Measurements from ENCODE around the gene CADPS2.

Gene CADPS2

GRCh38 chr7:122312789-122313188, 573.5 kb downstream of the CADPS2 start:
- no peak for TF ChIP-seq MAX (IDR thresholded peaks at IDR 0.05)
- no peak for TF ChIP-seq RAD21 (IDR thresholded peaks at IDR 0.05; ENCODE audit: low read depth)
- TF ChIP-seq ZBTB7A (IDR thresholded peaks at IDR 0.05; ENCODE audit: low read depth) = no peak
- no peak for TF ChIP-seq NFIC (IDR thresholded peaks at IDR 0.05)
- no peak for TF ChIP-seq TEAD4 (IDR thresholded peaks at IDR 0.05)
- no peak for TF ChIP-seq USF1 (IDR thresholded peaks at IDR 0.05)
- TF ChIP-seq YY1 (IDR thresholded peaks at IDR 0.05; ENCODE audit: low read depth) = no peak
- no peak for TF ChIP-seq TAF1 (IDR thresholded peaks at IDR 0.05; ENCODE audit: low read depth)
- TF ChIP-seq TCF12 (IDR thresholded peaks at IDR 0.05; ENCODE audit: low read depth) = no peak

GRCh38 chr7:122311734-122312450, 574.4 kb downstream of the CADPS2 start:
- TF ChIP-seq EGR1 (IDR thresholded peaks at IDR 0.05) = no peak
- TF ChIP-seq TCF12 (IDR thresholded peaks at IDR 0.05; ENCODE audit: low read depth) = no peak
- no peak for TF ChIP-seq EP300 (IDR thresholded peaks at IDR 0.05; ENCODE audit: borderline replicate concordance)
- no peak for TF ChIP-seq TAF1 (IDR thresholded peaks at IDR 0.05; ENCODE audit: low read depth)
- no peak for TF ChIP-seq YY1 (IDR thresholded peaks at IDR 0.05; ENCODE audit: low read depth)
- no peak for TF ChIP-seq CEBPB (IDR thresholded peaks at IDR 0.05)
- TF ChIP-seq RAD21 (IDR thresholded peaks at IDR 0.05; ENCODE audit: low read depth) = no peak
- TF ChIP-seq REST (IDR thresholded peaks at IDR 0.05; ENCODE audit: low read depth) = no peak
- TF ChIP-seq CREB1 (IDR thresholded peaks at IDR 0.05; ENCODE audit: low read depth) = no peak
- TF ChIP-seq MAX (IDR thresholded peaks at IDR 0.05) = no peak
- no peak for TF ChIP-seq FOXM1 (IDR thresholded peaks at IDR 0.05; ENCODE audit: borderline replicate concordance, low read depth)
- TF ChIP-seq ZBTB7A (IDR thresholded peaks at IDR 0.05; ENCODE audit: low read depth) = no peak

- TF ChIP-seq FOXM1 (IDR thresholded peaks at IDR 0.05; ENCODE audit: borderline replicate concordance, low read depth) (no peak), YY1 (IDR thresholded peaks at IDR 0.05; ENCODE audit: low read depth) (no peak), TAF1 (IDR thresholded peaks at IDR 0.05; ENCODE audit: low read depth) (no peak), TEAD4 (IDR thresholded peaks at IDR 0.05) (no peak), NFIC (IDR thresholded peaks at IDR 0.05) (no peak), ZBTB7A (IDR thresholded peaks at IDR 0.05; ENCODE audit: low read depth) (no peak), EGR1 (IDR thresholded peaks at IDR 0.05) (no peak)
Measured at GRCh38 chr7:122311050-122311700, 575.1 kb downstream of the CADPS2 start.

- TF ChIP-seq RAD21 (IDR thresholded peaks at IDR 0.05; ENCODE audit: low read depth) (no peak), CEBPB (IDR thresholded peaks at IDR 0.05) (no peak), YY1 (IDR thresholded peaks at IDR 0.05; ENCODE audit: low read depth) (no peak), CREB1 (IDR thresholded peaks at IDR 0.05; ENCODE audit: low read depth) (no peak), ZBTB7A (IDR thresholded peaks at IDR 0.05; ENCODE audit: low read depth) (no peak), MAX (IDR thresholded peaks at IDR 0.05) (no peak)
Measured at GRCh38 chr7:122310119-122311021, 575.9 kb downstream of the CADPS2 start.

- TF ChIP-seq USF1 (IDR thresholded peaks at IDR 0.05) = no peak
- no peak for TF ChIP-seq TAF1 (IDR thresholded peaks at IDR 0.05; ENCODE audit: low read depth)
- no peak for TF ChIP-seq FOXM1 (IDR thresholded peaks at IDR 0.05; ENCODE audit: borderline replicate concordance, low read depth)
- TF ChIP-seq MAX (IDR thresholded peaks at IDR 0.05) = no peak
- TF ChIP-seq CEBPB (IDR thresholded peaks at IDR 0.05) = no peak
- TF ChIP-seq TEAD4 (IDR thresholded peaks at IDR 0.05) = no peak
- no peak for TF ChIP-seq CREB1 (IDR thresholded peaks at IDR 0.05; ENCODE audit: low read depth)
- TF ChIP-seq REST (IDR thresholded peaks at IDR 0.05; ENCODE audit: low read depth) = no peak
- TF ChIP-seq ZBTB7A (IDR thresholded peaks at IDR 0.05; ENCODE audit: low read depth) = no peak
- TF ChIP-seq RAD21 (IDR thresholded peaks at IDR 0.05; ENCODE audit: low read depth) = no peak
- TF ChIP-seq NFIC (IDR thresholded peaks at IDR 0.05) = no peak
- TF ChIP-seq TCF12 (IDR thresholded peaks at IDR 0.05; ENCODE audit: low read depth) = no peak
- TF ChIP-seq YY1 (IDR thresholded peaks at IDR 0.05; ENCODE audit: low read depth) = no peak
- TF ChIP-seq EP300 (IDR thresholded peaks at IDR 0.05; ENCODE audit: borderline replicate concordance) = no peak
- no peak for TF ChIP-seq EGR1 (IDR thresholded peaks at IDR 0.05)
Measured at GRCh38 chr7:122309421-122309820, 576.8 kb downstream of the CADPS2 start.
